Liver (tissue), 9 donors: ENCODE measurements around the gene TDP2. TPM values are rescaled to one million over a fixed set of nuclear protein-coding genes. Genes with fewer than 3 reads are reported as not detected.

ENCODE experiments used
- DNase-seq: peaks from one replicate; pipeline ENCODE4 v3.0.0-alpha.2; 2017; ENCODE audit warnings: low spot score
- H3K27ac ChIP-seq, 2 donors: one replicate each; pipeline ENCODE4 v1.7.0; 2013; ENCODE audit warnings: inconsistent platforms in 2 of 2, low read length in 2 of 2, control low read depth in 1 of 2, low read depth in 1 of 2, mild to moderate bottlenecking in 1 of 2
- H3K27me3 ChIP-seq, 4 donors: one replicate each; pipeline versions ENCODE4 v1.6.1 to v1.7.0; 2013; ENCODE audit warnings: low read length in 3 of 4, inconsistent platforms in 1 of 4, mild to moderate bottlenecking in 1 of 4, moderate library complexity in 1 of 4; ENCODE audit not compliant: control insufficient read depth in 4 of 4, insufficient read depth in 4 of 4
- H3K36me3 ChIP-seq, 4 donors: one replicate each; pipeline versions ENCODE4 v1.6.1 to v1.7.0; 2013; ENCODE audit warnings: low read length in 3 of 4, mild to moderate bottlenecking in 3 of 4, low read depth in 1 of 4, moderate library complexity in 1 of 4; ENCODE audit not compliant: control insufficient read depth in 4 of 4, insufficient read depth in 3 of 4
- H3K4me1 ChIP-seq, 4 donors: one replicate each; pipeline versions ENCODE4 v1.6.1 to v1.7.0; 2013; ENCODE audit warnings: low read length in 3 of 4, mild to moderate bottlenecking in 3 of 4, moderate library complexity in 1 of 4; ENCODE audit not compliant: control insufficient read depth in 4 of 4, insufficient read depth in 4 of 4
- H3K4me3 ChIP-seq, 3 donors: one replicate each; pipeline versions ENCODE4 v1.6.1 to v1.7.0; 2013; ENCODE audit warnings: low read length in 3 of 3, control low read depth in 1 of 3, low read depth in 1 of 3, mild to moderate bottlenecking in 1 of 3
- H3K9ac ChIP-seq, 2 donors: one replicate each; pipeline ENCODE4 v1.7.0; 2013; ENCODE audit warnings: low read length in 2 of 2, mild to moderate bottlenecking in 2 of 2, moderate library complexity in 2 of 2, control low read depth in 1 of 2, low read depth in 1 of 2
- H3K9me3 ChIP-seq, 4 donors: one replicate each; pipeline versions ENCODE4 v1.6.1 to v1.7.0; 2013; ENCODE audit warnings: low read length in 3 of 4; ENCODE audit not compliant: control insufficient read depth in 4 of 4
- EGR1 ChIP-seq, 2 donors: IDR thresholded peaks; 2 replicates each; pipeline ENCODE4 v1.6.1; 2016 to 2018; ENCODE audit warnings: antibody characterized with exemption in 2 of 2, low read depth in 2 of 2
- FOXA2 ChIP-seq: IDR thresholded peaks from 2 replicates; pipeline ENCODE4 v1.6.1; 2016; ENCODE audit warnings: antibody characterized with exemption
- HNF4A ChIP-seq, 2 donors: conservative IDR thresholded peaks; 2 replicates each; pipeline ENCODE4 v1.6.1; 2016; ENCODE audit warnings: antibody characterized with exemption in 2 of 2, mild to moderate bottlenecking in 2 of 2
- HNF4G ChIP-seq: IDR thresholded peaks from 2 replicates; pipeline ENCODE4 v1.6.1; 2016; ENCODE audit warnings: antibody characterized with exemption
- JUND ChIP-seq, 2 donors: IDR thresholded peaks; 2 replicates each; pipeline ENCODE4 v1.6.1; 2016; ENCODE audit warnings: antibody characterized with exemption in 2 of 2
- RAD21 ChIP-seq, 2 donors: IDR thresholded peaks; 2 replicates each; pipeline ENCODE4 v1.6.1; 2016; ENCODE audit warnings: antibody characterized with exemption in 2 of 2, mild to moderate bottlenecking in 2 of 2
- RXRA ChIP-seq, 2 donors: IDR thresholded peaks; 2 replicates each; pipeline ENCODE4 v1.6.1; 2017 to 2018; ENCODE audit warnings: antibody characterized with exemption in 2 of 2, mild to moderate bottlenecking in 1 of 2
- SP1 ChIP-seq: IDR thresholded peaks from 2 replicates; pipeline ENCODE4 v1.6.1; 2018; ENCODE audit warnings: antibody characterized with exemption, mild to moderate bottlenecking
- TAF1 ChIP-seq: conservative IDR thresholded peaks from 2 replicates; pipeline ENCODE4 v1.6.1; 2016; ENCODE audit warnings: antibody characterized with exemption, mild to moderate bottlenecking
- YY1 ChIP-seq: IDR thresholded peaks from 2 replicates; pipeline ENCODE4 v1.6.1; 2016; ENCODE audit warnings: antibody characterized with exemption, mild to moderate bottlenecking
- WGBS: extraction: QIAGEN DNeasy Blood & Tissue Kit; methylation state at CpG from one replicate; pipeline ENCODE4 v1.1.7; 2013; 5-methylcytosine and 5-hydroxymethylcytosine counted together
- polyA plus RNA-seq, 2 donors: library from polyadenylated mRNA; stranded (reverse) in 1 of 2; unstranded in 1 of 2; fragments of 200-250 nt in 1 of 2; fragments of >200 nt in 1 of 2; fragmentation: Nextera tagmentation in 1 of 2; extraction: Ambion mirVana in 1 of 2; gene quantifications; one replicate each; pipeline versions ENCODE4 v1.2.1 to v1.2.3, GENCODE V29; 2013 to 2015
- total RNA-seq, 2 donors: library from RNA; depleted of rRNA; stranded (reverse); fragments of >200 nt; gene quantifications; one replicate each; pipeline ENCODE4 v1.2.3, GENCODE V29; 2014
- TF ChIP-seq, protein P1 (sequence below): IDR thresholded peaks from 2 replicates; pipeline ENCODE4 v1.6.1; 2016; ENCODE audit warnings: antibody characterized with exemption
- TF ChIP-seq, protein P2 (sequence below): IDR thresholded peaks from 2 replicates; pipeline ENCODE4 v1.6.1; 2016; ENCODE audit warnings: antibody characterized with exemption
- TF ChIP-seq, protein P3 (sequence below): fragments of 150-350 bp; IDR thresholded peaks from 2 replicates; pipeline ENCODE4 v1.5.1; 2017; ENCODE audit warnings: improper control_type of control experiment, low read depth, low read length; ENCODE audit not compliant: missing input control
- TF ChIP-seq, protein P4 (sequence below): IDR thresholded peaks from 2 replicates; pipeline ENCODE4 v1.6.1; 2016; ENCODE audit warnings: antibody characterized with exemption
- donor health status: healthy.
- donor health status: healthy.
- donor health status: healthy.
- donor health status: healthy.
- donor health status: healthy.

Gene TDP2
- total and polyA plus RNA-seq, 4 donors = 16.5 to 24.3 (median 18.5) TPM

DNA sequence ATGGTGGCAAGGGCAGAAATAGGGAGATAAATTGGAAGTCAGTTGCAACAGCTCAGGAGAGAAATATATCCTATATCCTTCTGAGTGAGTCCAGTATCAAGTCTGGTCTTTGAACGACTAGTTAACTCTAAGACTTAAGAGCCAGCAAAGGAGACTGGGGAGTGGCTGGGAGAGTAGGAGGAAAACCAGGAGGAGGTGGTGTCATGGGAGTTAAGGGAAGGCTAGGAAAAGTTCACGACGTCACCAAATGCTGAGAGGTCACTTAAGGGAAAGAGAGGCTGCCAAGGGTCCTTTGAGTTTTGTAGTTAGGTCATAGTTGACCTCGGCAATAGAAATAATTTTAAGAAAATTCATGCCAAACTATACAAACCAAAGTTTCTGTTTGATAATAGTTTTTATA lies 25.3 kb upstream of the TDP2 start:
- no peak for DNase-seq
- no peak overlapping the region for H3K9ac ChIP-seq
- 45% methylated on average over 4 of the region's 4 CpGs for WGBS
- TF ChIP-seq YY1 = no peak
- H3K4me3 ChIP-seq = no peak overlapping the region
- H3K4me1 ChIP-seq = peaks cover 0 to 23% (median 12%) of the 10 kb centered on the region in 4 donors
- no peak overlapping the region for H3K27ac ChIP-seq
- no peaks in the 10 kb centered on the region for H3K27me3 ChIP-seq
- peaks cover 0 to 5% (median 0%) of the 10 kb centered on the region in 4 donors for H3K36me3 ChIP-seq
- H3K9me3 ChIP-seq = no peaks in the 10 kb centered on the region

DNA sequence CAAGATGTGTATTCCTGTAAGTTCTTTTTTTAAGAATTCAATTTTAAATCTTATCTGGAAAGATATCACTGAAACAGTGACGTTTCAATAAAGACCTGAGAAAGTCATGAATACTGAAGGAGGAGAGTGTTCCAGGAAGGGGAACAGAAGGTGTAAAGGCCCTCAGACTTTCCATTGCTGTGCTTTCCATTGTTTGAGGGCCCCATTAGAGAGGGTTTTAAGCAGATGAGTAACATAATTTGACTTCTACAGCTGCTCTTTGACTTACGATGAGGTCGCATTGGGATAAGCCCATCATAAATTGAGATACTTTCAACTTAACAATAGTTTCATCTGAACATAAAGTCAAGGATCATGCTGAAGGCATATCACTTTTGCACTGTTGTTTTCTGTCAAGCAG lies 24.9 kb upstream of the TDP2 start:
- DNase-seq = no peak
- no peak overlapping the region for H3K9ac ChIP-seq
- H3K4me3 ChIP-seq = no peak overlapping the region
- H3K27me3 ChIP-seq = no peaks in the 10 kb centered on the region
- 96% methylated on average over 3 of the region's 3 CpGs for WGBS
- TF ChIP-seq RAD21 (IDR thresholded peaks at IDR 0.05) = no peak
- no peak for TF ChIP-seq JUND (IDR thresholded peaks at IDR 0.05)
- TF ChIP-seq EGR1 (IDR thresholded peaks at IDR 0.05; ENCODE audit: low read depth in 2 of 2) = no peak
- TF ChIP-seq, protein P1, sequence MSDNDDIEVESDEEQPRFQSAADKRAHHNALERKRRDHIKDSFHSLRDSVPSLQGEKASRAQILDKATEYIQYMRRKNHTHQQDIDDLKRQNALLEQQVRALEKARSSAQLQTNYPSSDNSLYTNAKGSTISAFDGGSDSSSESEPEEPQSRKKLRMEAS = no peak
- TF ChIP-seq FOXA2 = no peak
- TF ChIP-seq RXRA (IDR thresholded peaks at IDR 0.05) = no peak
- peaks cover 0 to 23% (median 12%) of the 10 kb centered on the region in 4 donors for H3K4me1 ChIP-seq
- H3K9me3 ChIP-seq = no peaks in the 10 kb centered on the region
- no peak overlapping the region for H3K27ac ChIP-seq
- peaks cover 0 to 5% (median under 1%) of the 10 kb centered on the region in 4 donors for H3K36me3 ChIP-seq

DNA sequence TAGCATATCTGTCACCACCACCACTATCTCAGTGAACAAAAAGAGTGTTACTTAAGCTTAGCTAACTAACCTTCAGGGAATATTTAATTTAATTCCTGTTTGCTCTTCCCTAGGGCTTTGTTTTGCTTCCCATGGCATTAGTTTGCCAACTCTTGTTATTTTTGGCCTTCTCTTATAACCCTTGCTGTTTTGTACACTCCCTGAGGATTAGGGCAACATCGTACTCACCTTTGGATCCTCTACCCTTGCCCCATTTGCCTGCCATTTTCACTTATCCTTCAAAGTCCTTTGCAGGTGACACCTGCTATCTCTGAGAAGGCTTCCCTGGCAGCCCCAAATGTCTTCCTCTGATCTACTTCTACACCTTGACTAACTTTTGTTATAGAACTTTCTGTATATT lies 23.9 kb upstream of the TDP2 start:
- no peaks in the 10 kb centered on the region for H3K27me3 ChIP-seq

More for the DNA sequence above, 23.9 kb upstream of the TDP2 start:
- Histone ChIP-seq H3K36me3 (peaks cover 0 to 5% (median under 1%) of the 10 kb centered on the region in 4 donors), H3K4me3 (no peak overlapping the region), H3K4me1 (peaks cover 0 to 23% (median 12%) of the 10 kb centered on the region in 4 donors), H3K9me3 (no peaks in the 10 kb centered on the region), H3K9ac (no peak overlapping the region), H3K27ac (no peak overlapping the region)
- WGBS = 39% methylated on average over 1 of the region's 1 CpG
- TF ChIP-seq HNF4G (peak; percentile 15), YY1 (peak; percentile 61), TAF1 (no peak), HNF4A (conservative IDR thresholded peaks at IDR 0.05) (peak; percentile 75 to 81), RXRA (IDR thresholded peaks at IDR 0.05) (peak; percentile 57 to 66), SP1 (peak; percentile 56), RAD21 (IDR thresholded peaks at IDR 0.05) (peak in 1 of 2 donors; percentile 33), JUND (IDR thresholded peaks at IDR 0.05) (peak in 1 of 2 donors; percentile 22)
- TF ChIP-seq, protein P1 = peak; percentile 10
- TF ChIP-seq, protein P2, sequence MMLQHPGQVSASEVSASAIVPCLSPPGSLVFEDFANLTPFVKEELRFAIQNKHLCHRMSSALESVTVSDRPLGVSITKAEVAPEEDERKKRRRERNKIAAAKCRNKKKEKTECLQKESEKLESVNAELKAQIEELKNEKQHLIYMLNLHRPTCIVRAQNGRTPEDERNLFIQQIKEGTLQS = no peak
- TF ChIP-seq, protein P3, sequence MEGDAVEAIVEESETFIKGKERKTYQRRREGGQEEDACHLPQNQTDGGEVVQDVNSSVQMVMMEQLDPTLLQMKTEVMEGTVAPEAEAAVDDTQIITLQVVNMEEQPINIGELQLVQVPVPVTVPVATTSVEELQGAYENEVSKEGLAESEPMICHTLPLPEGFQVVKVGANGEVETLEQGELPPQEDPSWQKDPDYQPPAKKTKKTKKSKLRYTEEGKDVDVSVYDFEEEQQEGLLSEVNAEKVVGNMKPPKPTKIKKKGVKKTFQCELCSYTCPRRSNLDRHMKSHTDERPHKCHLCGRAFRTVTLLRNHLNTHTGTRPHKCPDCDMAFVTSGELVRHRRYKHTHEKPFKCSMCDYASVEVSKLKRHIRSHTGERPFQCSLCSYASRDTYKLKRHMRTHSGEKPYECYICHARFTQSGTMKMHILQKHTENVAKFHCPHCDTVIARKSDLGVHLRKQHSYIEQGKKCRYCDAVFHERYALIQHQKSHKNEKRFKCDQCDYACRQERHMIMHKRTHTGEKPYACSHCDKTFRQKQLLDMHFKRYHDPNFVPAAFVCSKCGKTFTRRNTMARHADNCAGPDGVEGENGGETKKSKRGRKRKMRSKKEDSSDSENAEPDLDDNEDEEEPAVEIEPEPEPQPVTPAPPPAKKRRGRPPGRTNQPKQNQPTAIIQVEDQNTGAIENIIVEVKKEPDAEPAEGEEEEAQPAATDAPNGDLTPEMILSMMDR = no peak
- TF ChIP-seq, protein P4, sequence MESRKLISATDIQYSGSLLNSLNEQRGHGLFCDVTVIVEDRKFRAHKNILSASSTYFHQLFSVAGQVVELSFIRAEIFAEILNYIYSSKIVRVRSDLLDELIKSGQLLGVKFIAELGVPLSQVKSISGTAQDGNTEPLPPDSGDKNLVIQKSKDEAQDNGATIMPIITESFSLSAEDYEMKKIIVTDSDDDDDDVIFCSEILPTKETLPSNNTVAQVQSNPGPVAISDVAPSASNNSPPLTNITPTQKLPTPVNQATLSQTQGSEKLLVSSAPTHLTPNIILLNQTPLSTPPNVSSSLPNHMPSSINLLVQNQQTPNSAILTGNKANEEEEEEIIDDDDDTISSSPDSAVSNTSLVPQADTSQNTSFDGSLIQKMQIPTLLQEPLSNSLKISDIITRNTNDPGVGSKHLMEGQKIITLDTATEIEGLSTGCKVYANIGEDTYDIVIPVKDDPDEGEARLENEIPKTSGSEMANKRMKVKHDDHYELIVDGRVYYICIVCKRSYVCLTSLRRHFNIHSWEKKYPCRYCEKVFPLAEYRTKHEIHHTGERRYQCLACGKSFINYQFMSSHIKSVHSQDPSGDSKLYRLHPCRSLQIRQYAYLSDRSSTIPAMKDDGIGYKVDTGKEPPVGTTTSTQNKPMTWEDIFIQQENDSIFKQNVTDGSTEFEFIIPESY = peak; percentile 34
- no peak for DNase-seq
